HepG2 (cell line): ENCODE measurements around the gene LRRTM3. TPM values are rescaled to one million over a fixed set of nuclear protein-coding genes. Genes with fewer than 3 reads are reported as not detected.
A peak's percentile ranks its signal among the peaks of the same experiment; 100 is the strongest.

Source experiments
- MAFF ChIP-seq: IDR thresholded peaks from 2 replicates; pipeline ENCODE4 v1.6.1; 2011; ENCODE audit warnings: low read depth, low read length, improper control_type of control experiment
- MAFK ChIP-seq, 2 experiments: IDR thresholded peaks in 1 of 2; conservative IDR thresholded peaks in 1 of 2; 2 replicates each; pipeline ENCODE4 v1.6.1; 2011; ENCODE audit warnings: improper control_type of control experiment in 2 of 2, low read length in 2 of 2
- PHB2 ChIP-seq: fragments of 450-650 bp; IDR thresholded peaks from 2 replicates; pipeline ENCODE4 v1.6.1; 2018; ENCODE audit not compliant: partially characterized antibody
- RNF219 ChIP-seq: sonication (generic); formaldehyde crosslinking; IDR thresholded peaks from 2 replicates; pipeline ENCODE4 v1.5.0; 2020; ENCODE audit warnings: mild to moderate bottlenecking, missing genetic modification reagents
- ZNF407 ChIP-seq: sonication (generic); formaldehyde crosslinking; IDR thresholded peaks from one replicate; pipeline ENCODE4 v1.5.1; 2020; ENCODE audit warnings: mild to moderate bottlenecking, missing genetic modification reagents; ENCODE audit errors: not compliant biosample characterization
- ZNF468 ChIP-seq: sonication (generic); formaldehyde crosslinking; IDR thresholded peaks from 2 replicates; pipeline ENCODE4 v1.8.0; 2022; ENCODE audit warnings: mild to moderate bottlenecking, moderate library complexity, missing genetic modification reagents
- ZSCAN22 ChIP-seq: sonication (generic); formaldehyde crosslinking; IDR thresholded peaks from 2 replicates; pipeline ENCODE4 v1.4.0; 2020; ENCODE audit warnings: mild to moderate bottlenecking, missing genetic modification reagents
- polyA plus RNA-seq, 8 experiments: library from polyadenylated mRNA; depleted of rRNA in 3 of 8; stranded (reverse) in 7 of 8; unstranded in 1 of 8; fragments of >200 nt; fragmentation: Illumina TruSeq in 4 of 8; extraction: Trizol in 4 of 8; gene quantifications; 2 replicates each; pipeline versions ENCODE4 v1.2.1 to v1.2.3, GENCODE V29; 2011 to 2016; ENCODE audit warnings: low read depth in 4 of 8, missing spikeins in 1 of 8, mixed read lengths in 1 of 8; ENCODE audit not compliant: insufficient read depth in 1 of 8
- total RNA-seq, 5 experiments: library from RNA; depleted of rRNA; stranded (reverse); fragments of >200 nt; fragmentation: Illumina TruSeq; extraction: Trizol; gene quantifications; 2 replicates each; pipeline ENCODE4 v1.2.3, GENCODE V29; 2016; ENCODE audit warnings: low read depth in 1 of 5

The LRRTM3 gene
- total and polyA plus RNA-seq, 2 of the 13 experiments (the other 11 are each of a cell fraction or from before 2014, with no cell fraction given) = not detected

GRCh38 chr10:67144530-67144929, 218.7 kb downstream of the LRRTM3 start (continued):
- no peak for TF ChIP-seq ZNF407 (CRISPR knock-in tag)
- no peak for TF ChIP-seq RNF219 (CRISPR knock-in tag)
- TF ChIP-seq MAFF = peak; percentile 41
- no peak for TF ChIP-seq ZNF468 (CRISPR knock-in tag)
- TF ChIP-seq ZSCAN22 (CRISPR knock-in tag) = no peak
- no peak for TF ChIP-seq PHB2
- peak; percentile 7 to 52; a peak in 2 of 4 replicates for TF ChIP-seq MAFK (conservative IDR thresholded peaks at IDR 0.05 in 1 of 2, IDR thresholded peaks at IDR 0.05 in 1 of 2; ENCODE audit: low read length in 2 of 2)
